Omental fat pad (tissue), 4 donors: Measurements from ENCODE around the gene FGGY. TPM values are rescaled to one million over a fixed set of nuclear protein-coding genes. Genes with fewer than 3 reads are reported as not detected.

ENCODE experiments used
- ATAC-seq: fragments of 150-250 bp; one replicate; pipeline ENCODE4 v1.9.1; 2016; ENCODE audit warnings: mild to moderate bottlenecking, moderate library complexity; ENCODE audit not compliant: low FRiP score
- DNase-seq: peaks from one replicate; pipeline ENCODE4 v3.0.0-alpha.2; 2019; ENCODE audit warnings: low spot score
- total RNA-seq, 4 donors: library from RNA; depleted of rRNA; stranded (reverse); fragments of >200 nt; gene quantifications; one replicate each; pipeline ENCODE4 v1.1.0, GENCODE V29; 2016
- TF ChIP-seq, protein P1 (sequence below), 3 donors: fragments of 450-650 bp; IDR thresholded peaks; one replicate each; pipeline ENCODE4 v1.5.1; 2016 to 2017; ENCODE audit warnings: antibody characterized with exemption in 3 of 3, mild to moderate bottlenecking in 3 of 3, moderate library complexity in 2 of 3

The FGGY gene
- total RNA-seq, 4 donors from 2014 or later, result 4.9 to 20.6 (median 10.7) TPM

DNA sequence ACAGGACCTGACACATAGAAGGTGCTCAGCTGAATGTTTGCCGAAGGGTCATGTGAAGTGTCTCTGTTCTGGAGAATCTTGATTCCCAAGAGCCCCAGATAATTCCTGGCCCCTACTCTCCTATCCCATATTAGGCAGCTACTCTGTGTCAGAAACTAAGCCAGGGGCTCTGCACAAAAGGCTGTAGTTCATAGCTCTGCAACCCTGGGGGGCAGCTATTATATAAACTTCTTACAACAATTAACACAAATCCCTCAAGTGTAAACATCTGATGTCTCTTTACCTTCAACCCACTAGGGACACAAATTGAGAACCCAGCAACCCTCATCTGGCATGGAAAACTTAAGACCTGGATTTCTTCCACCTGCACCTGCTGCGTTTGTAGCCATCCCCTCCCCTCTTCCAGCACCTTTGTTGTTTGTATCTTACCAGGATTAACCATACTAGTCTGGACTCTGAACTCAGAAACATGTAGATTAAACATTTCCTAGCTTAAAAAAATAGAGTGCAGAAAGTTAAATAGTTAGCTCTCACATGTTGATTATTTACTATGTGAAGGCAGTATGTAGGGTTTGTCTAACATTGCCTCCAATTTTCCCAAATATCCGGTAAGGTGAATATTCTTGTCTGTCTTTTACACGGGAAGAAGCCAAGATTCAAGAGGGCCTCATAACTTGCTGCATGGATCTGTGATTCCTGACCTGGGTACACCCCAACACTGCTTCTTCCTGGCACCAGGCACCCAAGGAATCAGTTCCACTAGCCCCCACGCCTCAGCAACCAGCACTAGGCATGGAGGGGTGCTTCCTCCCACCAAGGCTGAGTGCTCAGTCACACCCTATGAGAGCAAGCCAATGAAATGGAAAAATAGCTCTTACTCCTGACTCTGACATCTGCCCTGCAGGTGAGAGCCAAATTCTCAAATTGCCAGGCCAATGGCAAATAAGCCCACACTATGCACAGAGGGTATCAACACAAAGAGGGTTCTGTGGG lies 297.2 kb downstream of the FGGY start:
- TF ChIP-seq, protein P1, sequence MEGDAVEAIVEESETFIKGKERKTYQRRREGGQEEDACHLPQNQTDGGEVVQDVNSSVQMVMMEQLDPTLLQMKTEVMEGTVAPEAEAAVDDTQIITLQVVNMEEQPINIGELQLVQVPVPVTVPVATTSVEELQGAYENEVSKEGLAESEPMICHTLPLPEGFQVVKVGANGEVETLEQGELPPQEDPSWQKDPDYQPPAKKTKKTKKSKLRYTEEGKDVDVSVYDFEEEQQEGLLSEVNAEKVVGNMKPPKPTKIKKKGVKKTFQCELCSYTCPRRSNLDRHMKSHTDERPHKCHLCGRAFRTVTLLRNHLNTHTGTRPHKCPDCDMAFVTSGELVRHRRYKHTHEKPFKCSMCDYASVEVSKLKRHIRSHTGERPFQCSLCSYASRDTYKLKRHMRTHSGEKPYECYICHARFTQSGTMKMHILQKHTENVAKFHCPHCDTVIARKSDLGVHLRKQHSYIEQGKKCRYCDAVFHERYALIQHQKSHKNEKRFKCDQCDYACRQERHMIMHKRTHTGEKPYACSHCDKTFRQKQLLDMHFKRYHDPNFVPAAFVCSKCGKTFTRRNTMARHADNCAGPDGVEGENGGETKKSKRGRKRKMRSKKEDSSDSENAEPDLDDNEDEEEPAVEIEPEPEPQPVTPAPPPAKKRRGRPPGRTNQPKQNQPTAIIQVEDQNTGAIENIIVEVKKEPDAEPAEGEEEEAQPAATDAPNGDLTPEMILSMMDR (IDR thresholded peaks at IDR 0.05), result no peak
- DNase-seq, result no peak

GRCh38 chr1:59595774-59596173 lies 298.9 kb downstream of the FGGY start:
- DNase-seq, result no peak
- no peak for ATAC-seq
- TF ChIP-seq, protein P1 (IDR thresholded peaks at IDR 0.05), result no peak

More for the DNA sequence above, 297.2 kb downstream of the FGGY start:
- ATAC-seq, result no peak

DNA sequence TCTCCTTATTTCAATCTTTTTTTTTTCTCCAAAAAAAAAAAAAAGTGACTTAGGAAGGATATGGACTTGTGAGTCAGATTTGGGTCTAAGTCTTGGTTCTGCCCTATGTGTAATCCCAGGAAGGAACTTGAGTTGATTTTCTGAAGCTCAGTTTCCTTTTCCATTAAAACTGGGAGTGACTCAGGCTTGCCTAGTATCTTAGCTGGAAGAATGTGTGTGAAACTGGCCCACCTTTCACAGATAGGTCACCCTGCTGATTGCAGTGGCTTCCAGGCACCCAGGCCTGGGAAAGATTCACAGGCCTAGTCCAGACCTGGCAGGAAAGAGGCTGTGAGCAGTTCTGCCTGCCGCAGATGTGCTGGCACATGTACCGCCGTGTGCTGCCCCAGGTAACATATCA lies 299.5 kb downstream of the FGGY start:
- DNase-seq, result no peak
- TF ChIP-seq, protein P1 (IDR thresholded peaks at IDR 0.05), result no peak
- ATAC-seq, result no peak

DNA sequence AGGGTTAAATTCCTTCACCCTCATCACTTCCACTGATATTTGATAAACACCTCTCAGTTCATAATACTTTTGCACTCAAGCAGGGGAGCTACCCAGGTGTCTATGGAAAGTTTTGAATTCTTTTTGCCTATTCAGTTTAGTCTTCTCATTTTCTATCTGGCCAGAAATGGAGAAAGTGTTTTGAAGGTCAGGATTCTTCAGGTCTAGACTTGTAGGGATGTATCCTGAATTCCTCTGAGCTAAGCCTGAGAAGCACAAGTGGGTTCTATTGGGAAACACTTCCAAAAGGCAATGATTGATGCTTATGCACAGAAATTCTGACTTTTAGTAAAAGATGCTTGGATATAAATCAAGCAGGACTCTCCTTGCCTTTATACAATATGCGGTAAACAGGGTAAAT lies 300.1 kb downstream of the FGGY start:
- ATAC-seq, result no peak
- no peak for DNase-seq
- TF ChIP-seq, protein P1 (IDR thresholded peaks at IDR 0.05), result no peak

DNA sequence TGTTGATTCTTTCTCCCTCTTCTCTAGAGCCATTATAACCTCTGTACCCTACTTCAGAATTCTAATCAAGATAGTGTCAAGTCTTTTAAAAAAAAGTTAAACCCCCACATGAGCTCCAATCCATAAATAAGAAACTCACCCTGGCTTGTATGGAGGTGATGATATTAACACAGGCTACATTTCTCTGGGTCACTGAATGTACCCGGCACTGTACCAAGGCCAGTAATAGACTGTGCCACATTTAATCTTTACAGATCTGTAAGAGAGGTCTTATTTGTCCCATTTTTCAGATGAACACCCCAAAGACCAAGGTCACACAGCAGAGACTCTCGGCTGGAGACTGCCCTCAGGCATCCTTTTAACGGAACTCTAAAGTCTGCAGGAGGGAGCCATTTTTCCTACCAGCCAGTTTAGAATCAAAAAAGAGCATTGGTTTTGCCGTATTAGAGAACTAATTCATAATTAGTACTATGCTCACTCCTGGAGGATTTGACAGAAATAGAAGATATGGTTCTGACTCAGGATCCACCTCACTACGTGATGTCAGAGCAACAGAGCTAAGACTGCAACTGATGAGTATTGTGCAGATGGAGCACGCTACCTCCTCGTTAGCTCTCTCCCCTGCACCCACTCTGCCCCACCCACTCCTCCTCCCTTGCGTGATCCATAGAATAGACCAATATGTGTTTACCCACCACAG lies 300.7 kb downstream of the FGGY start:
- DNase-seq (no peak), ATAC-seq (no peak)
- TF ChIP-seq, protein P1 (IDR thresholded peaks at IDR 0.05), result no peak

DNA sequence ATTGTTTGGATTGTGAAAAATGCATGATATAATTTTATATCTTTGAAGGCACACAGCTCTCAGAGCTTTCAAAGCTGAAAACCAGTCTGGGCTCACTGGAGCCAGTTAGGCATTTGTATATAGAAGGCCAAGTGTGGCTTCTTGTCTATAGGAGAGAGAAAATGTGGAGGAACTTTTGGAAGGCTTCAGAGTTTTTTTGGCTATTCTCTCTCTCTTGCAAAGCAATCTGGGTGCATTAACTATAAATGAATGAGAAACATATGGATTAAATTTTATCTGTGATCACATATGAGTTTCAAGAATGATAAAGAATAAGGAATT lies 301.2 kb downstream of the FGGY start:
- TF ChIP-seq, protein P1 (IDR thresholded peaks at IDR 0.05), result no peak
- no peak for ATAC-seq

More for the DNA sequence above, 301.2 kb downstream of the FGGY start:
- DNase-seq, result no peak
